Tibial nerve (tissue), 4 donors: Measurements from ENCODE around the gene AIFM3. TPM values are rescaled to one million over a fixed set of nuclear protein-coding genes. Genes with fewer than 3 reads are reported as not detected.

Source experiments
- DNase-seq, 2 donors: peaks; one replicate each; pipeline ENCODE4 v3.0.0-alpha.2; 2019; ENCODE audit warnings: low spot score in 2 of 2
- H3K27ac ChIP-seq, 4 donors: fragments of 200-600 bp; sonication (generic) in 3 of 4; one replicate each; pipeline ENCODE4 v1.5.1; 2017 to 2019; ENCODE audit warnings: mild to moderate bottlenecking in 1 of 4
- H3K27me3 ChIP-seq, 2 donors: fragments of 200-600 bp; sonication (generic) in 1 of 2; one replicate each; pipeline versions ENCODE4 v1.5.1 to v1.6.0; 2017 to 2019
- H3K36me3 ChIP-seq, 3 donors: fragments of 200-600 bp; sonication (generic); one replicate each; pipeline ENCODE4 v1.5.1; 2018 to 2019
- H3K4me1 ChIP-seq, 4 donors: fragments of 200-600 bp; sonication (generic) in 3 of 4; one replicate each; pipeline ENCODE4 v1.5.1; 2017 to 2019
- H3K4me3 ChIP-seq, 4 donors: fragments of 200-600 bp; sonication (generic) in 3 of 4; one replicate each; pipeline ENCODE4 v1.5.1; 2017 to 2019; ENCODE audit warnings: mild to moderate bottlenecking in 1 of 4, moderate library complexity in 1 of 4
- H3K9me3 ChIP-seq, 4 donors: fragments of 200-600 bp; sonication (generic) in 3 of 4; one replicate each; pipeline ENCODE4 v1.5.1; 2017 to 2019
- EP300 ChIP-seq, 2 donors: sonication (generic); formaldehyde crosslinking; IDR thresholded peaks; one replicate each; pipeline ENCODE4 v1.6.1; 2017; ENCODE audit warnings: antibody characterized with exemption in 2 of 2, mild to moderate bottlenecking in 1 of 2
- POLR2A ChIP-seq, 2 donors: fragments of 450-650 bp; IDR thresholded peaks; one replicate each; pipeline ENCODE4 v1.6.1; 2017; ENCODE audit warnings: antibody characterized with exemption in 2 of 2, mild to moderate bottlenecking in 2 of 2, moderate library complexity in 2 of 2
- WGBS, 2 donors: methylation state at CpG; one replicate each; pipeline ENCODE4 v1.1.5; 2018; 5-methylcytosine and 5-hydroxymethylcytosine counted together
- total RNA-seq, 4 donors: library from RNA; depleted of rRNA; stranded (reverse); fragments of >200 nt; gene quantifications; one replicate each; pipeline ENCODE4 v1.1.0, GENCODE V29; 2016
- TF ChIP-seq, protein P1 (sequence below), 5 experiments: fragments of 200-600 bp in 3 of 5; fragments of 450-650 bp in 2 of 5; sonication (generic) in 3 of 5; IDR thresholded peaks; one replicate each; pipeline ENCODE4 v1.5.1; 2016 to 2019; ENCODE audit warnings: antibody characterized with exemption in 5 of 5, mild to moderate bottlenecking in 3 of 5, moderate library complexity in 2 of 5

The AIFM3 gene
- total RNA-seq, 4 donors from 2014 or later: 0.59 to 3.1 (median 1.8) TPM

DNA sequence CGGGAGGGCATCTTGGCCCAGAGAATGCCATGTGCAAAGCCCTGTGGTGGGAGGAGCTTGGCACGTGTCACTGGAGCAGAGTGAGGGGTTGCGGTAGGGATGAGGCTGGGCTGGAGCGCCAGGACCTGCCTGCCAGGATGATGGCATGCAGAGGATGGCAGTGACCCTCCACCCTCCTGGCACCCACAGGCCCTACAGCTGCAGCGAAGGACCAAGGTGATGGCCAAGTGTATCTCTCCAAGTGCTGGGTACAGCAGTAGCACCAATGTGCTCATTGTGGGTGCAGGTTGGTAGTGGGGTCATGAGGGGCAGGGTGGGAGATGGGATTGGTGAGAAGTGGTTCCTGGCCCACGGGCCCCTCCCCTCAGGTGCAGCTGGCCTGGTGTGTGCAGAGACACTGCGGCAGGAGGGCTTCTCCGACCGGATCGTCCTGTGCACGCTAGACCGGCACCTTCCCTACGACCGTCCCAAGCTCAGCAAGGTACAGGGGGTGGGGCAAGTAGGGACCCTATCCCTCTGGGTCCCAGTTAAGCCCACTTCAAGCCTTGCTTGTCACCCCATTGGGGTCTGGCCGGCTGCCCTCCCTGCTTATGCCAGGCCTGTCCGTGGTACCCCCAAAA lies 7.4 kb downstream of the AIFM3 start:
- no peaks in the 10 kb centered on the region for H3K36me3 ChIP-seq
- H3K27me3 ChIP-seq: no peaks in the 10 kb centered on the region
- peaks cover 0 to 12% (median 0%) of the 10 kb centered on the region in 4 donors for H3K9me3 ChIP-seq
- WGBS, 2 donors: 74% methylated on average over 11 to 15 of the region's 16 CpGs
- no peak overlapping the region for H3K27ac ChIP-seq
- DNase-seq: no peak
- no peak overlapping the region for H3K4me3 ChIP-seq
- H3K4me1 ChIP-seq: peaks cover 0 to 4% (median 0%) of the 10 kb centered on the region in 4 donors
- TF ChIP-seq, protein P1, sequence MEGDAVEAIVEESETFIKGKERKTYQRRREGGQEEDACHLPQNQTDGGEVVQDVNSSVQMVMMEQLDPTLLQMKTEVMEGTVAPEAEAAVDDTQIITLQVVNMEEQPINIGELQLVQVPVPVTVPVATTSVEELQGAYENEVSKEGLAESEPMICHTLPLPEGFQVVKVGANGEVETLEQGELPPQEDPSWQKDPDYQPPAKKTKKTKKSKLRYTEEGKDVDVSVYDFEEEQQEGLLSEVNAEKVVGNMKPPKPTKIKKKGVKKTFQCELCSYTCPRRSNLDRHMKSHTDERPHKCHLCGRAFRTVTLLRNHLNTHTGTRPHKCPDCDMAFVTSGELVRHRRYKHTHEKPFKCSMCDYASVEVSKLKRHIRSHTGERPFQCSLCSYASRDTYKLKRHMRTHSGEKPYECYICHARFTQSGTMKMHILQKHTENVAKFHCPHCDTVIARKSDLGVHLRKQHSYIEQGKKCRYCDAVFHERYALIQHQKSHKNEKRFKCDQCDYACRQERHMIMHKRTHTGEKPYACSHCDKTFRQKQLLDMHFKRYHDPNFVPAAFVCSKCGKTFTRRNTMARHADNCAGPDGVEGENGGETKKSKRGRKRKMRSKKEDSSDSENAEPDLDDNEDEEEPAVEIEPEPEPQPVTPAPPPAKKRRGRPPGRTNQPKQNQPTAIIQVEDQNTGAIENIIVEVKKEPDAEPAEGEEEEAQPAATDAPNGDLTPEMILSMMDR (IDR thresholded peaks at IDR 0.05): no peak
- TF ChIP-seq POLR2A (IDR thresholded peaks at IDR 0.05) (no peak), EP300 (IDR thresholded peaks at IDR 0.05) (no peak)

DNA sequence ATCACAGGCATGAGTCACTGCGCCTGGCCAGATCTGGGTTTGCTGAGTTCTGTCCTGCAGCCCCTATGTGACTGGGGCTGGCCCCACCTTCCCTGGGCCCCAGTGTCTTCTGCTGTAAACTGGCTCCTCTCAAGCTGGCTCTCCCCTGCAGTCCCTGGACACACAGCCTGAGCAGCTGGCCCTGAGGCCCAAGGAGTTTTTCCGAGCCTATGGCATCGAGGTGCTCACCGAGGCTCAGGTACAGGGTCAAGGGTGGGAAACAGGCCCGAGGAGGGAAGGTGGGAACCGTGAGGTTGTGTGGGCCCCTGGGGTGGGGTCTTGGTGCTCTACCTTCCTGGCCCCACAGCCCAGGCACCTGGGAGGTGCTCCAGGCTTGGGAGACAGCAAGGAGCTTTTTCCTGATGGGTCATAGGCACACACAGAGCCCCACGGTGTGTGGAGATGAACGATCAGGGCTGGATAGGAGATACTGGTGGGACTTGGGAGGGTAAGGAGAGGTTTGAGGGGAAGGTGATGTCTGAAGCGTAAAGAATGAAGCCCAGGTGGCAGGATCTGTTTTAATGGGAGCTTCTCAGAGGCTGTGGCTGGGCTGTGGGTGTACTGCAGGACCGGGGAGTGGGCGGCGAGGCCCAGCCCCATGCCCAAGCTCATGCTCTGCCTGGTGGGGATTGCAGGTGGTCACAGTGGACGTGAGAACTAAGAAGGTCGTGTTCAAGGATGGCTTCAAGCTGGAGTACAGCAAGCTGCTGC lies 8.7 kb downstream of the AIFM3 start:
- H3K9me3 ChIP-seq: peaks cover 0 to 12% (median 0%) of the 10 kb centered on the region in 4 donors
- no peak for DNase-seq

DNA sequence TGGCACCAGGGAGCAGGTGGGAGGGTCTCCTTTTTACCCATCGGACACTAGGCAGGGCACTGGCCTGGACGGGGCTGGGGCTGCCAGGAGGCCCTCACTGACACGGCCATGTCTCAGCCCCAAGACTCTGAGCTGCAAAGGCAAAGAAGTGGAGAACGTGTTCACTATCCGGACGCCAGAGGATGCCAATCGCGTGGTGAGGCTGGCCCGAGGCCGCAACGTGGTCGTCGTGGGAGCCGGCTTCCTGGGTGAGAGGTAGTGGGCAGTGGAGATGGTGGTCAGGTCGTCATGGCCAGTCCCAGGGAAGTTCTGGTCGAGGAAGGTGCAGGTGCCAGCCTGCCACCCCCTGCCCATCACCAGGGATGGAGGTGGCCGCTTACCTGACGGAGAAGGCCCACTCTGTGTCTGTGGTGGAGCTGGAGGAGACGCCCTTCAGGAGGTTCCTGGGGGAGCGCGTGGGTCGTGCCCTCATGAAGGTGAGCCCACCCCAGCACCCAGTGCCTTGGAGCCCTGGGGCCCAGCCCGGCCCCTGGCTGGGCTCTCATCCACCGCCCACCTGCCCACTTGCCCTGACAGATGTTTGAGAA lies 9.3 kb downstream of the AIFM3 start:
- Histone ChIP-seq H3K9me3 (peaks cover 0 to 12% (median 0%) of the 10 kb centered on the region in 4 donors), H3K27me3 (no peaks in the 10 kb centered on the region), H3K4me3 (no peak overlapping the region), H3K36me3 (no peaks in the 10 kb centered on the region), H3K27ac (no peak overlapping the region), H3K4me1 (peaks cover 0 to 23% (median 12%) of the 10 kb centered on the region in 4 donors)
- DNase-seq: no peak
- TF ChIP-seq, protein P1 (IDR thresholded peaks at IDR 0.05): no peak
- 83% methylated on average over 22 to 24 of the region's 24 CpGs for WGBS, 2 donors

More for the DNA sequence above, 8.7 kb downstream of the AIFM3 start:
- H3K27ac ChIP-seq: no peak overlapping the region
- no peaks in the 10 kb centered on the region for H3K36me3 ChIP-seq
- H3K27me3 ChIP-seq: no peaks in the 10 kb centered on the region
- TF ChIP-seq EP300 (IDR thresholded peaks at IDR 0.05) (no peak), POLR2A (IDR thresholded peaks at IDR 0.05) (no peak)
- TF ChIP-seq, protein P1 (IDR thresholded peaks at IDR 0.05): no peak
- H3K4me3 ChIP-seq: no peak overlapping the region
- H3K4me1 ChIP-seq: peaks cover 0 to 16% (median 6%) of the 10 kb centered on the region in 4 donors
- 83% methylated on average over 14 of the region's 14 CpGs for WGBS, 2 donors

DNA sequence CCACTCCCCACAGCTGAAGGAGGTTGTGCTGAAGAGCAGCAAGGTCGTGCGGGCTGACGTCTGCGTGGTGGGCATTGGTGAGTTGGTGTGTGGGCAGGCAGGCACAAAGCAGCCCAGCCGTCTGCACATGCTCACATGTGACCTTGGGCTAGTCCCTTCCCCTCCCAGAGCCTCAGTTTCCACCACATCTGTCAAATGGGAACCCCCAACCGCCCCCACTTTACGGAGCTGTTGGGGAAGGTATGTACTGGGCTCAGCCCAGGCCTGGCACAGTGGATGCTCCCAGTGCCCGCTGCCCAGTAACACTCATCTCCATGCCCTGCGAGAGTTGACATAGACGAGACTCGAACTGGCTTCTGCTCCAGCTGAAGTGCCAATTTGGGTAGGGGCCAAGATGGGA lies 10.0 kb downstream of the AIFM3 start:
- Histone ChIP-seq H3K36me3 (no peaks in the 10 kb centered on the region), H3K27ac (no peak overlapping the region), H3K4me1 (peaks cover 0 to 25% (median 14%) of the 10 kb centered on the region in 4 donors), H3K4me3 (no peak overlapping the region), H3K9me3 (peaks cover 0 to 12% (median 0%) of the 10 kb centered on the region in 4 donors), H3K27me3 (no peaks in the 10 kb centered on the region)
- 80 to 90% methylated on average over 9 to 11 of the region's 11 CpGs for WGBS, 2 donors
- TF ChIP-seq, protein P1 (IDR thresholded peaks at IDR 0.05): no peak
- no peak for TF ChIP-seq POLR2A (IDR thresholded peaks at IDR 0.05)
- TF ChIP-seq EP300 (IDR thresholded peaks at IDR 0.05): no peak
- no peak for DNase-seq
